ENCODE data around the gene HAGHL. TPM values are rescaled to one million over a fixed set of nuclear protein-coding genes. Genes with fewer than 3 reads are reported as not detected.

Gene HAGHL, protein sequence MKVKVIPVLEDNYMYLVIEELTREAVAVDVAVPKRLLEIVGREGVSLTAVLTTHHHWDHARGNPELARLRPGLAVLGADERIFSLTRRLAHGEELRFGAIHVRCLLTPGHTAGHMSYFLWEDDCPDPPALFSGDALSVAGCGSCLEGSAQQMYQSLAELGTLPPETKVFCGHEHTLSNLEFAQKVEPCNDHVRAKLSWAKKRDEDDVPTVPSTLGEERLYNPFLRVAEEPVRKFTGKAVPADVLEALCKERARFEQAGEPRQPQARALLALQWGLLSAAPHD
- 7.9 and 11.6 TPM in 2 replicates for total RNA-seq

GRCh38 chr16:726438-727290 is at the start of gene HAGHL, which contains the start of gene CCDC78:
Gene HAGHL (plus strand): TSS chr16:727106. CDS start chr16:727510, 404 bp downstream.
Gene CCDC78 (minus strand): TSS chr16:726443. CDS start chr16:726367, 76 bp downstream.

GRCh38 chr16:679814-680624 is 46.9 kb upstream of the HAGHL start, which contains the start of gene STUB1:
Gene STUB1 (plus strand): TSS chr16:680410. CDS start chr16:680526, 116 bp downstream.

DNA sequence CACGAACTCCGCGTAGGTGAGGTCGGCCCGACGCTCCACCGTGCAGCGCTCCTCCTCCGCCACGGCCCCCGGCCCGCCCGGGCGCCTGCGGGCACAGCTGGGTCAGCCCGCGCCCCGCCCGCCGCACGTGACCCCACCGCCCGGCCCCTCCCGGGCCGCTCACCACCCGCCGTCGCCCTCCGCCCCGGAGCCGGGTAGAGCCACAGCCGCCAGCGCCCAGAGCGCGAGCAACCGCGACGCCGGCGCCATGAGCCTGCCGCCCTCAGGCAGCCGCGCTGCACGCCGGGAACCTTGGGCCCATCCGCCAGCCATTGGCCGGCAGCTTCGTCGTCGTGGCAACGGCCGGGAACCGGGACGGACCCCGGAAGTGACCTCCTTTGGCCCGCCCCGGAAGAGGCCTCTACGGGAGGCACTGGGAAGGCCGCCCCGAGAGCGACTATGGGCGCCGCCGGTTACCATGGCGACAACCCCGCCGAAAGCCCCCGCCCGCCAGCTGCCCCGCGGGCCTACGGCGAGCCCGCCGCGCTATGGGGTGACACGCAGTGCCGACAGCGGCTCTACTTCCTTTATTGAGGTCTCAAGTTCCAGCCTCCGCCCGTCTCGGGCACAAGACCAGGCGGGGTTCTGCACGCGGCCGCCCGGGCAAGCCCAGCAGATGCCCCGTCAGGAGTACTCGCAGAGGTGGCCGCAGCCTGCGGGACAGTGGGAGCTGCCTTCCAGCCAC is 42.7 kb upstream of the HAGHL start, which contains the start of gene JMJD8:
TSS of gene JMJD8 (minus strand) at position 264 of the 724 bp plus-strand sequence. CDS start at position 249, 15 bp downstream.

DNA sequence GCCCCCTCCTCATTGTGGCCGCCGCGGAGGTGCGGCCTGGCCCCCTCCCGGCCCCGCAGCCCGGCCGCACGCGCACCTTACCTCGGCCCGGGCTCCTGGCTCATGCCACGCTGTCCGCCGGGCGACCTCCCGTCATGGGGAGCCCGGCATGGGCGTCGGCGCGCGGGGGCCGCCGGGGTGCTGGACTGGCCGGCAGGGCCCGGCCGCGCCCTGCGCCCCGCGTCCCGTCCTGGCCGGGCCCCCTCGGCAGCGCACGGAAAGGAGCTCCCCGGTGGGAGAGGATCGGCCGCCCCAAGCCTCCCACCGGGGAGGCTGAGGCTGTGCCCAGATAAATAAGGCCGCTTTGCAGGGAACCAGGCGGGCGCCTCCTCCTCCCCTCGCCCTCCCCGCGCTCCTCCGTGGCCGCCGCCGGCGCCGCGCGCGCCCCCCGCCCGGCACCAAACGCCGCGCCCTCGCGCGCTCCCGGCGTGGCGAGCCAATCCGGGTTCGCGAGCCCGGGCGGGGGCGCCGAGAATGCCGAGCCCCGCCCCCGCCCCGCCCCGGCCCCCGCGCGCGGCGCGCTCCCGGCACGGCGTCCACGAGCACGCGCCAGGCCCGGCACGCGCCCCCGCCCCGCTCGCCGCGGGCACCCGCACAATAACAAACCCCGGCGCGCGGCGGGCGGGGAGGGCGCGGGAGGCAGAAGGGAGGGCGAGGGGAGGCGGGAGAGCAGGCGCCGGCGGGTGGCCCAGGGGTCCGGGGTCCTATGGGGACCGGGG is 21.3 kb upstream of the HAGHL start, which contains the start of gene FBXL16:
TSS of gene FBXL16 (minus strand) at position 371 of the 758 bp plus-strand sequence. CDS start 8,396 bp downstream, outside the sequence.

DNA sequence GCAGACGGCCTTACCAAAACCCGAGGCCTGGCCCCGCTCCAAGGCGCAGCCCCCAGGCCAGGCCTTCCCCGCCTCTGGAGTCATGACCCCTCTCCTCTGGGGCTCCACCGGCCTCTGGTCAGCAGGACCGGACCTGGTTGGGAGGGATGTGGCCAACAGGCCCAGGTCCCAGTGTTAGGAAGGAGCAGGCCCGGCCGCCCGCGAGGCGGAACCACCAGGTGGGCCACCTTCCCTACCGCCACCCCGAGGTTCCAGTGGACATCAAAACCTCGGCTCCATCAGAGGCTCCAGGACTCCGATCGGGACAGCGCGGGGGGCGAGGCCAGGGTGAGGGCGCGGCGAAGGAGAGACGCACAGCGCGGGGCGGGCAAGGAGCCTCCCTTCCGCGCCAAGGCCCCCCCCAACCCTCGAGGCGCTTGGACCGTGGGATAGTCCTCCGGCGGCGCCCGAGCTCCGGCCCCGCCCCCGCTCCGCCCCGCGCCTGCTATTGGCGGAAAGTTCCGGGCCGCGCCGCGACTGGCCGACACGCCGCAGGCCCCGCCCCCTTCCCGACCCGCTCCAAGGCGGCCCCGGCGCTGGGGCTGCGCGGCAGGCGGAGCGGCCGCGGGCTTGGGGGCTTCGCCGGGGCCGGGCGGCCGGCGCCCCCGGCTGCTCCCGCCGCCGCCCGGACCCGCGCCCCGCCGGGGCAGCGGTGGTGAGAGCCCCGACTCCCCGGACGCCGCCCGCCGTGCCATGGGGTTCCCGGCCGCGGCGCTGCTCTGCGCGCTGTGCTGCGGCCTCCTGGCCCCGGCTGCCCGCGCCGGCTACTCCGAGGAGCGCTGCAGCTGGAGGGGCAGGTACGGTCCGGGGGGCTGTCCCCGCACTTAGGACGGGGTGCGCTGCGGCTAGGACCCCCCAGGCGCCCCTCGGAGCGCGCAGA is 12.1 kb upstream of the HAGHL start, which contains the start of gene METRN:
TSS of gene METRN (plus strand) at position 561 of the 919 bp plus-strand sequence. CDS start at position 733, 172 bp downstream.

DNA sequence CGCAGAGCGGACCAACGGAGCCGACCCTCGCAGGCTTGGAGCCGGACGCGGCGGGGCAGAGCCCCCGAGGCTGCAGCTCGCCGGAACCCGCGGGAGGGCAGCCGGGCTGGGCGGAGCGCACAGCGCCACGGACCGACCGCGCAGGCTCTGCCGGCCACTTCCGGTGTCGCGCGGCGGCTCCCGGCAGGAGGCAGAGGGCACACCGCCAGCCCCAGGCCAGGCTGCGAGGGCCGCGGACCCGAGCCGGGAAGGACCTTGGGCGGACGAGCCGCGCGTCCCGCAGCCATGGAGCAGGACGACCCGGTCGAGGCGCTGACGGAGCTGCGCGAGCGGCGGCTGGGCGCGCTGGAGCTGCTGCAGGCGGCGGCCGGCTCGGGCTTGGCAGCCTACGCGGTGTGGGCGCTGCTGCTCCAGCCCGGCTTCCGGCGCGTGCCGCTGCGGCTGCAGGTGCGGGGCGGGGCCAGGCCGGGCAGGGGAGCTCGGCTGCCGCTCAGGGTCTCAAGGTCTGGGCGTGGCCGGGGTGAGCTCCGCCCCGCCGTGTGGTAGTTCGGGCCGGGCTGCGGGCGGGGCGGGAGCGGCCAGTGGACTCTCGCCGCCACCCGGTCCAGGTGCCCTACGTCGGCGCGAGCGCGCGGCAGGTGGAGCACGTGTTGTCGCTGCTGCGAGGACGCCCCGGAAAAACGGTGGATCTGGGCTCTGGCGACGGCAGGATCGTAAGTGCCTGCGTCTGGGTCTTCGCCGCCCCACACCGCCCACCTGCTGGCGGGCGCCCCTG is 5.7 kb upstream of the HAGHL start, which contains the start of gene ANTKMT:
TSS of gene ANTKMT (plus strand) at position 157 of the 775 bp plus-strand sequence. CDS start at position 286, 129 bp downstream.

DNA sequence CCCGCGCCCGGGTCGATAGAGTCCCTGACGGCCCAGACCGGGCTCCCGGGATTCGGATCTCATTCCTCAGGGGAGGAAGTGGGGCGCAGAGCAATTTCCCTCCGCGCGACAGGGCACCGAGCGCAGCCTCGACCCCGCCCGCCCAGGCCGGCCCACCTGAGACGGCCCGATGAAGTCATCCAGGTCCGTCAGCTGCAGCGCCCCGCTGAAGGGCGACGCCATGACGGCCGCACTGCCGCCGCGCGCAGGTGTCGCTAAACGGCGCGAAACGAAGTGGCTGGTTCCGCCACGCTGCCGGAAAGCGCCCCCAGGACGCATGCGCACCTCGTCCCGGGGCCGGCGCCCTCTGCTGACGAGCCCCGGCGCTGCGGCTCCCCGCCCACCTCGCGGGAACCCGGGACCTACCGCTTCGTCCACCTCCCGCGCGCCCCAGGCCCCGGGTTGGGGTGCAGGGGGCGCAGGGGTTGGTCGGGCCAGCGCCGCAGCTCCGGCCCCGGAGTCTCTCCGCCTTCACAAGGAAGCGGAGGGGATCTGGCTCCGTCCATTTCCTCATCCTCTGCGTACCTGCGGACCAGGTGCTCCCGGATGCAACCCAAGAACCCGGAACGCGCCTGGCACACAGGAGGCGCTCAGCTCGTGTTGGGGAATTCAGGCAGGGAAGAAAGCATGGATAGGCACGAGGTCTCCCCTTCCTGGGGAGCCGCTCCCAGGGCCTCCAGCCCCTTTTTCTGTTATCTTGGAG is 14.0 kb downstream of the HAGHL start, which contains the start of gene CIAO3:
TSS of gene CIAO3 (minus strand) at position 234 of the 742 bp plus-strand sequence. CDS start at position 222, 12 bp downstream.

GRCh38 chr16:760545-761343 is 33.8 kb downstream of the HAGHL start, which contains the start of gene MSLN:
Gene MSLN (plus strand): TSS chr16:760734. CDS start chr16:762681, 1,947 bp downstream.

Other genes with a start within 250 kb of the HAGHL start
- gene CAPN15, start 199.4 kb upstream of the HAGHL start, total RNA-seq: 26.4 and 38.9 TPM in 2 replicates
- gene PRR35, start 166.7 kb upstream of the HAGHL start, total RNA-seq: not detected in 2 replicates
- gene NHLRC4, start 160.1 kb upstream of the HAGHL start, total RNA-seq: 1.0 and 1.3 TPM in 2 replicates
- gene PIGQ, start 157.1 kb upstream of the HAGHL start, total RNA-seq: 24.4 and 28.9 TPM in 2 replicates
- gene RAB40C, start 137.0 kb upstream of the HAGHL start, total RNA-seq: 9.3 and 10.2 TPM in 2 replicates
- 0.09 and 0.19 TPM in 2 replicates for gene WFIKKN1, start 96.1 kb upstream of the HAGHL start, total RNA-seq
- 69.7 and 76.9 TPM in 2 replicates for gene METTL26, start 90.8 kb upstream of the HAGHL start, total RNA-seq
- gene MCRIP2, start 85.3 kb upstream of the HAGHL start, total RNA-seq: 16.2 and 19.2 TPM in 2 replicates
- 10.2 and 12.1 TPM in 2 replicates for gene WDR90, start 77.7 kb upstream of the HAGHL start, total RNA-seq
- gene RHOT2, start 59.0 kb upstream of the HAGHL start, total RNA-seq: 29.7 and 37.8 TPM in 2 replicates
- 0.36 and 0.47 TPM in 2 replicates for gene RHBDL1, start 51.4 kb upstream of the HAGHL start, total RNA-seq
- gene STUB1, start 46.7 kb upstream of the HAGHL start, total RNA-seq: 160 and 181 TPM in 2 replicates
- gene JMJD8, start 42.8 kb upstream of the HAGHL start, total RNA-seq: 24.8 and 29.7 TPM in 2 replicates
- gene WDR24, start 36.7 kb upstream of the HAGHL start, total RNA-seq: 2.9 and 4.3 TPM in 2 replicates
- under 0.01 and 0.18 TPM in 2 replicates for gene FBXL16, start 21.3 kb upstream of the HAGHL start, total RNA-seq
- 42.5 and 56.3 TPM in 2 replicates for gene METRN, start 12.0 kb upstream of the HAGHL start, total RNA-seq
- 22.8 and 26.4 TPM in 2 replicates for gene ANTKMT, start 6.0 kb upstream of the HAGHL start, total RNA-seq
- 0.45 and 1.1 TPM in 2 replicates for gene CCDC78, start 663 bp upstream of the HAGHL start, total RNA-seq
- gene CIAO3, start 13.9 kb downstream of the HAGHL start, total RNA-seq: 25.8 and 30.8 TPM in 2 replicates
- gene MSLN, start 33.6 kb downstream of the HAGHL start, total RNA-seq: not detected in 2 replicates
- gene RPUSD1, start 61.3 kb downstream of the HAGHL start, total RNA-seq: 27.3 and 32.4 TPM in 2 replicates
- gene CHTF18, start 61.5 kb downstream of the HAGHL start, total RNA-seq: 9.9 and 17.9 TPM in 2 replicates
- not detected in 2 replicates for gene GNG13, start 73.6 kb downstream of the HAGHL start, total RNA-seq
- 7.8 and 9.1 TPM in 2 replicates for gene LMF1, start 243.9 kb downstream of the HAGHL start, total RNA-seq